ENCODE results near the gene KCND1.

Gene KCND1

GRCh38 chrX:48974574-48974973 is 2.9 kb upstream of the KCND1 start:
- 90% methylated on average over 2 of the region's 2 CpGs for WGBS
- no peaks in the 10 kb centered on the region for H3K27me3 ChIP-seq (ENCODE audit: insufficient read depth, low read length)
- H3K9me3 ChIP-seq (ENCODE audit: insufficient read depth, low read depth, low read length) = no peaks in the 10 kb centered on the region
- no peak overlapping the region for H3K9ac ChIP-seq (ENCODE audit: low read depth, low read length)
- no peak overlapping the region for H3K27ac ChIP-seq (ENCODE audit: low read depth, low read length)
- peaks cover 41% of the 10 kb centered on the region for H3K36me3 ChIP-seq (ENCODE audit: insufficient read depth, low read length)
- H3K4me1 ChIP-seq (ENCODE audit: insufficient read depth, low read length) = no peaks in the 10 kb centered on the region
- no peak overlapping the region for H3K4me3 ChIP-seq (ENCODE audit: low read length)

DNA sequence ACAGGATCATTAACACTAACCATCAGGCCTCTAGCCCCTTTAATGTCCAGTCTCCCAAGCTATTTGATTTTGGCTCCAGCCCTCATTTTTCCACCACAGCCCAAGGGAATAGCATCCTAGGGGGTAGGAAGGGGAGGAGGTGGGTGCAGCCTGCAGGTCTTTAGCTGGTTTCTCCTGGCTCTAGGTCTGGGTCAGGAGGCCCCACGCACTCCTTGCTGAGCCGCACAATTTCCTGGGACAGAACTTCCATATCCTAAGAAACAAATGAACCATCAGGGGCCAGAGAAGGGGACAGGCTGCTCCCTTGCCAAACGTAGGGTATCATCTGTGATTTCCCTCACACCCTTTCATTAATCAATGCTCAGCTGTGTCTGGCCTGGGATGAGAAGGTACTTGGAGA is 2.4 kb upstream of the KCND1 start:
- no peaks in the 10 kb centered on the region for H3K27me3 ChIP-seq (ENCODE audit: insufficient read depth, low read length)
- WGBS = 100% methylated on average over 2 of the region's 3 CpGs
- no peaks in the 10 kb centered on the region for H3K4me1 ChIP-seq (ENCODE audit: insufficient read depth, low read length)
- H3K9me3 ChIP-seq (ENCODE audit: insufficient read depth, low read depth, low read length) = no peaks in the 10 kb centered on the region
- peaks cover 41% of the 10 kb centered on the region for H3K36me3 ChIP-seq (ENCODE audit: insufficient read depth, low read length)
- no peak overlapping the region for H3K4me3 ChIP-seq (ENCODE audit: low read length)
- no peak overlapping the region for H3K9ac ChIP-seq (ENCODE audit: low read depth, low read length)
- H3K27ac ChIP-seq (ENCODE audit: low read depth, low read length) = no peak overlapping the region

- Histone ChIP-seq H3K9me3 (ENCODE audit: insufficient read depth, low read depth, low read length) (no peaks in the 10 kb centered on the region), H3K27me3 (ENCODE audit: insufficient read depth, low read length) (no peaks in the 10 kb centered on the region), H3K27ac (ENCODE audit: low read depth, low read length) (peak overlapping the region; percentile 35; the same call in 1 of the 2 replicates), H3K9ac (ENCODE audit: low read depth, low read length) (peak overlapping the region; percentile 65), H3K4me1 (ENCODE audit: insufficient read depth, low read length) (no peaks in the 10 kb centered on the region), H3K4me3 (ENCODE audit: low read length) (peak overlapping the region; percentile 66), H3K36me3 (ENCODE audit: insufficient read depth, low read length) (peaks cover 28% of the 10 kb centered on the region)
- WGBS = 33% methylated on average over 12 of the region's 13 CpGs
These were observed 848 bp upstream of the KCND1 start for GRCh38 chrX:48972220-48973164.

GRCh38 chrX:48969471-48969870 is 2.2 kb downstream of the KCND1 start:
- Histone ChIP-seq H3K9ac (ENCODE audit: low read depth, low read length) (no peak overlapping the region), H3K9me3 (ENCODE audit: insufficient read depth, low read depth, low read length) (no peaks in the 10 kb centered on the region), H3K4me1 (ENCODE audit: insufficient read depth, low read length) (no peaks in the 10 kb centered on the region), H3K4me3 (ENCODE audit: low read length) (no peak overlapping the region), H3K27me3 (ENCODE audit: insufficient read depth, low read length) (no peaks in the 10 kb centered on the region), H3K27ac (ENCODE audit: low read depth, low read length) (no peak overlapping the region), H3K36me3 (ENCODE audit: insufficient read depth, low read length) (peaks cover 9% of the 10 kb centered on the region; the same call in 1 of the 2 replicates)
- WGBS = 93% methylated on average over 28 of the region's 28 CpGs

DNA sequence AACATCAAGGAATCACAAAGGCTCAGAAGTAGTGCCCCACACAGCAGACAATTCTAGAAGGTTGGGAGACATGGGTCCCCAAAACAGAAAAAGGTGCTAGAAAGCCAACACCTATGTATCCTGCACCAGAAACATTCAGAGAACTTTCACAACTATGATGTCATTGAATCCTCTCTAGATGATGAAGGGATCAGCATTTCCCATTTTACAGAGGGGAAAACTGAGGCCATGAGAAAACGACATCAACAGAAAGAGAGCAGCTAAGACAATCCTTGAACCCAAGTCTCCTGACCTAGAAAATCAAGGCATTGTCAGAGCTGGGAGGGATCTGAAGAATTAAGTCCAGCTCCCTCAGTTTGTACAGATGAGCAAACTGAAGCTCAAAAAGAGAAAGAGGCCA is 3.3 kb downstream of the KCND1 start:
- Histone ChIP-seq H3K4me1 (ENCODE audit: insufficient read depth, low read length) (no peaks in the 10 kb centered on the region), H3K9me3 (ENCODE audit: insufficient read depth, low read depth, low read length) (no peaks in the 10 kb centered on the region), H3K36me3 (ENCODE audit: insufficient read depth, low read length) (0 out of 2 replicates have a peak, but pooled peaks cover 7% of the 10 kb centered on the region), H3K27ac (ENCODE audit: low read depth, low read length) (no peak overlapping the region), H3K9ac (ENCODE audit: low read depth, low read length) (no peak overlapping the region), H3K27me3 (ENCODE audit: insufficient read depth, low read length) (no peaks in the 10 kb centered on the region), H3K4me3 (ENCODE audit: low read length) (no peak overlapping the region)
- 83% methylated on average over 1 of the region's 1 CpG for WGBS

- no peak overlapping the region for H3K27ac ChIP-seq (ENCODE audit: low read depth, low read length)
- no peak overlapping the region for H3K4me3 ChIP-seq (ENCODE audit: low read length)
- no peaks in the 10 kb centered on the region for H3K9me3 ChIP-seq (ENCODE audit: insufficient read depth, low read depth, low read length)
- H3K36me3 ChIP-seq (ENCODE audit: insufficient read depth, low read length) = 0 out of 2 replicates have a peak, but pooled peaks cover 7% of the 10 kb centered on the region
- no peaks in the 10 kb centered on the region for H3K4me1 ChIP-seq (ENCODE audit: insufficient read depth, low read length)
- H3K27me3 ChIP-seq (ENCODE audit: insufficient read depth, low read length) = no peaks in the 10 kb centered on the region
- no peak overlapping the region for H3K9ac ChIP-seq (ENCODE audit: low read depth, low read length)
- WGBS = 86% methylated on average over 14 of the region's 15 CpGs
These were observed 4.7 kb downstream of the KCND1 start for GRCh38 chrX:48966796-48967579.

- Histone ChIP-seq H3K9me3 (ENCODE audit: insufficient read depth, low read depth, low read length) (no peaks in the 10 kb centered on the region), H3K4me1 (ENCODE audit: insufficient read depth, low read length) (no peaks in the 10 kb centered on the region), H3K36me3 (ENCODE audit: insufficient read depth, low read length) (0 out of 2 replicates have a peak, but pooled peaks cover 7% of the 10 kb centered on the region), H3K4me3 (ENCODE audit: low read length) (no peak overlapping the region), H3K27ac (ENCODE audit: low read depth, low read length) (no peak overlapping the region), H3K9ac (ENCODE audit: low read depth, low read length) (no peak overlapping the region), H3K27me3 (ENCODE audit: insufficient read depth, low read length) (no peaks in the 10 kb centered on the region)
- WGBS = 95% methylated on average over 14 of the region's 14 CpGs
These were observed 5.7 kb downstream of the KCND1 start for GRCh38 chrX:48965959-48966358.

DNA sequence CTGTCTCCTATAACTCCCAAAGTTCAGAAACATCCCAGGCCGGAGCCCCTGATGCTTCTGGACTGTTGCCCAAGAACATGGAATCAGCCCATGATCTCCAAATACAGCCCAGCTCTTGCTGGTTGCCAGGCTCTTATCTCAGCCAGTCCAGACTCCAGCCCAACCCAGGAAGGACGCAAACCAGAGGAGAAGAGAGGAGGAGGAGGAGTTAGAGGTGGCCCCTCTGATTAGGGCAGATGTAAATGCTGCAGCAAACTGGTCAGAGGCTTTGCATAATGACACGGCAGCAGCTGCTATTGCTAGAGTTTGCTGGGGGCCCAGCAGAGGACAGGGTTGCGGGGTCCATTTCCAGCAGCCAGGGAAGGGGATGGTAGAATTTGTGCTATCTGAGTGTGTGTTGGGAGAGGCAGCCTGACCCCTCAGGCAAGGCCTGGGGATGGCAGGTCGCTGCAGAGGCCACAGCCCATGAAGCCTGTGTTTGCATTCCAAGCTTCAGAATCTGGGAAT is 10.0 kb downstream of the KCND1 start:
- no peak overlapping the region for H3K9ac ChIP-seq (ENCODE audit: low read depth, low read length)

DNA sequence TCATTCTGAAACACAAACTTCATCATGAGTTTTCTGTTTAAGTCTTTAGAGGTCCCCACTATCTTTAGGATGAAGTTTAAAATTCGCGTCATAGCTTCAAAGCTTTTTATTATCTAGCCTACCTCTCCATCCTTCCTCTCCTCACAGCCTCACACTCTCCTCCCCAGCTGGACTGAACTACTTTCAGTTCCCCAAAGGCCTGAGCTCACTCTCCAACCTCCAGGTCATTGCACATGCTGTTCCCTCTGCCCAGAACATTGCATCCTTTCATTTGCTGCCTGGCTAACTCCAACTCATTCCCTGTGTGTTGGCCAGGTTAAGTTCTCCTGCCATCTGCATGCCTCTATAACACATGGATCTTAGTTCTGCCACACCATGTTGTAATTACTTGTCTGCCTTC is 11.4 kb downstream of the KCND1 start:
- H3K9me3 ChIP-seq (ENCODE audit: insufficient read depth, low read depth, low read length) = no peaks in the 10 kb centered on the region
- no peaks in the 10 kb centered on the region for H3K27me3 ChIP-seq (ENCODE audit: insufficient read depth, low read length)
- H3K4me3 ChIP-seq (ENCODE audit: low read length) = no peak overlapping the region
- 100% methylated on average over 2 of the region's 2 CpGs for WGBS
- no peak overlapping the region for H3K27ac ChIP-seq (ENCODE audit: low read depth, low read length)
- H3K9ac ChIP-seq (ENCODE audit: low read depth, low read length) = no peak overlapping the region
- H3K4me1 ChIP-seq (ENCODE audit: insufficient read depth, low read length) = no peaks in the 10 kb centered on the region
- H3K36me3 ChIP-seq (ENCODE audit: insufficient read depth, low read length) = peaks cover 11% of the 10 kb centered on the region

More for the DNA sequence above, 10.0 kb downstream of the KCND1 start:
- no peaks in the 10 kb centered on the region for H3K4me1 ChIP-seq (ENCODE audit: insufficient read depth, low read length)
- H3K4me3 ChIP-seq (ENCODE audit: low read length) = no peak overlapping the region
- no peak overlapping the region for H3K27ac ChIP-seq (ENCODE audit: low read depth, low read length)
- 0 out of 2 replicates have a peak, but pooled peaks cover 7% of the 10 kb centered on the region for H3K36me3 ChIP-seq (ENCODE audit: insufficient read depth, low read length)
- H3K27me3 ChIP-seq (ENCODE audit: insufficient read depth, low read length) = no peaks in the 10 kb centered on the region
- H3K9me3 ChIP-seq (ENCODE audit: insufficient read depth, low read depth, low read length) = no peaks in the 10 kb centered on the region
- 63% methylated on average over 5 of the region's 5 CpGs for whole genome bisulfite sequencing

- no peaks in the 10 kb centered on the region for H3K4me1 ChIP-seq (ENCODE audit: insufficient read depth, low read length)
- WGBS = 1% methylated on average over 21 of the region's 21 CpGs
These were observed 13.0 kb downstream of the KCND1 start for GRCh38 chrX:48958635-48959094.

More at GRCh38 chrX:48958635-48959094, 13.0 kb downstream of the KCND1 start:
- Histone ChIP-seq H3K9ac (ENCODE audit: low read depth, low read length) (peak overlapping the region; percentile 73), H3K9me3 (ENCODE audit: insufficient read depth, low read depth, low read length) (no peaks in the 10 kb centered on the region), H3K27ac (ENCODE audit: low read depth, low read length) (peak overlapping the region; percentile 81; the same call in 1 of the 2 replicates), H3K27me3 (ENCODE audit: insufficient read depth, low read length) (no peaks in the 10 kb centered on the region), H3K36me3 (ENCODE audit: insufficient read depth, low read length) (peaks cover 26% of the 10 kb centered on the region), H3K4me3 (ENCODE audit: low read length) (peak overlapping the region; percentile 89)
